Small intestine (tissue), 7 donors: ENCODE data around the gene GPD1L. TPM values are rescaled to one million over a fixed set of nuclear protein-coding genes. Genes with fewer than 3 reads are reported as not detected.

Source experiments
- DNase-seq, 2 donors: peaks; one replicate each; pipeline versions ENCODE4 v3.0.0 to v3.0.0-alpha.2; 2013
- FAIRE-seq: peaks from 2 replicates; lab custom pipeline; 2012; peaks lifted over from hg19 to GRCh38; lab: Jason Lieb, UNC
- H3K27ac ChIP-seq, 3 donors: one replicate each; pipeline ENCODE4 v1.5.1; 2013; ENCODE audit warnings: low read length in 2 of 3, mild to moderate bottlenecking in 2 of 3, control low read depth in 1 of 3, inconsistent platforms in 1 of 3, low read depth in 1 of 3, moderate library complexity in 1 of 3
- H3K27me3 ChIP-seq, 3 donors: one replicate each; pipeline ENCODE4 v1.6.1; 2013; ENCODE audit warnings: low read length in 3 of 3, inconsistent platforms in 1 of 3; ENCODE audit not compliant: control insufficient read depth in 3 of 3, insufficient read depth in 3 of 3
- H3K36me3 ChIP-seq, 3 donors: one replicate each; pipeline ENCODE4 v1.6.1; 2013; ENCODE audit warnings: low read length in 3 of 3, inconsistent platforms in 1 of 3, low read depth in 1 of 3, mild to moderate bottlenecking in 1 of 3, moderate library complexity in 1 of 3; ENCODE audit not compliant: control insufficient read depth in 3 of 3, insufficient read depth in 2 of 3
- H3K4me1 ChIP-seq, 3 donors: one replicate each; pipeline ENCODE4 v1.6.1; 2013; ENCODE audit warnings: low read length in 2 of 3, inconsistent platforms in 1 of 3, low read depth in 1 of 3, mild to moderate bottlenecking in 1 of 3, moderate library complexity in 1 of 3; ENCODE audit not compliant: control insufficient read depth in 3 of 3, insufficient read depth in 2 of 3
- H3K4me3 ChIP-seq, 3 donors: one replicate each; pipeline ENCODE4 v1.5.1; 2013; ENCODE audit warnings: low read length in 3 of 3, control low read depth in 1 of 3, inconsistent platforms in 1 of 3, low read depth in 1 of 3, mild to moderate bottlenecking in 1 of 3, moderate library complexity in 1 of 3
- H3K9me3 ChIP-seq, 2 donors: one replicate each; pipeline ENCODE4 v1.6.1; 2013; ENCODE audit warnings: low read depth in 1 of 2, low read length in 1 of 2; ENCODE audit not compliant: control insufficient read depth in 2 of 2, insufficient read depth in 1 of 2
- WGBS, 3 donors: extraction: QIAGEN DNeasy Blood & Tissue Kit; methylation state at CpG; one replicate each; pipeline ENCODE4 v1.1.7; 2013; 5-methylcytosine and 5-hydroxymethylcytosine counted together
- polyA plus RNA-seq, 4 donors: library from polyadenylated mRNA; stranded (reverse) in 3 of 4; unstranded in 1 of 4; fragments of 200-250 nt in 3 of 4; fragments of 120-200 nt in 1 of 4; gene quantifications; one replicate each; pipeline versions ENCODE4 v1.2.1 to v1.2.3, GENCODE V29; 2013
- donor health status: healthy with polysubstance abuse.
- donor health status: control.
- donor health status: control.
- donor health status: Bipolar disorder and iron deficiency.
- donor health status: healthy.

The GPD1L gene
- polyA plus RNA-seq, 4 donors: 15.0 to 58.1 (median 27.3) TPM

DNA sequence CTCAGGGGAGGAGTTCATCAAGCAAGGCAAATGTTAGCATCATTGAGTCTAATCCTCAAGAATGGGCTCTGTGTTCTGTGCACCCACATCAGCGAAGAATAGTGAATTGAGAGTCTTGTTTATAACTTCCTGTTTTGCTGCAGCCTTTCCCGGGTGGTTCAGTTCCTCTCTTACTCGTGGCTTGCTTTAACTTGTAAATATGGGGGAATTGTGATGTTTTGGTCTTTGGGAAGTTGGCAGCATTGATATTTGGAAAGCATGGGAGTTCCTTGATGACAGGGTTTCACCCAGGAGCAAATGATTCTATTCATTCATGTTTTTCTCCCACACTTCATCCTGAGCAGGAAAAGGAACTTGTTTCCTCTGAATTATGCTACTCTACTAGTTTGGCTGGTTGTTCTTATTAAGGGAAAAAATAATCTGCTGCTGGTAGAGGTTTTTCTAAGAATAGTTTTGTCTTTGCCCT is 40.4 kb downstream of the GPD1L start:
- no peaks in the 10 kb centered on the region for H3K4me1 ChIP-seq
- no peaks in the 10 kb centered on the region for H3K27me3 ChIP-seq
- no peaks in the 10 kb centered on the region for H3K9me3 ChIP-seq
- 38 to 61% (median 47%) methylated on average over 3 of the region's 3 CpGs for WGBS, 3 donors
- DNase-seq: no peak
- FAIRE-seq: no peak
- H3K36me3 ChIP-seq: peaks cover 6 to 15% (median 7%) of the 10 kb centered on the region in 3 donors
- no peak overlapping the region for H3K4me3 ChIP-seq
- H3K27ac ChIP-seq: no peak overlapping the region

DNA sequence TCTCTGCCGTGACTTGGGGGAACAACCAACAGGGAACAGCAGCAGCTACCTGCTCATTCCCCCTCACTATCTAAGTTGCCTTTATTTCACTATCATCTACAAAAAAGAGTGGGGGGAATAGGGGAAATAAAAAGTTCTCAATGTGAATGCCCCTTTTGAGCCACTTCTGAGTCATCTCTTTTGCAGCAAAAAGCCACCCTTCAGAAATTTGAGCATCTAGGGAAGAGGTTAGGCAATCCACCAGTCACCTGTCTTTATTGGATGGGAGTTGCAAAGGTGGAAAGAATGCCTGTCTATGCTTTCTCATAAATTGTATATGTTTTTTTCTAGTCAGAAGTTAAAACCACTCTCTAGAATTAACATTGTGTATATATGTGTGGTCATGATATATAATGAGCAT is 41.1 kb downstream of the GPD1L start:
- Histone ChIP-seq H3K27ac (no peak overlapping the region), H3K4me1 (no peaks in the 10 kb centered on the region), H3K9me3 (no peaks in the 10 kb centered on the region), H3K36me3 (peaks cover 9 to 15% (median 10%) of the 10 kb centered on the region in 3 donors), H3K4me3 (no peak overlapping the region), H3K27me3 (no peaks in the 10 kb centered on the region)
- no peak for DNase-seq
- no peak for FAIRE-seq
- WGBS, 3 donors: 90 to 95% (median 90%) methylated on average over 1 of the region's 1 CpG

GRCh38 chr3:32147933-32148332 is 41.5 kb downstream of the GPD1L start:
- H3K4me3 ChIP-seq: no peak overlapping the region
- DNase-seq (no peak), FAIRE-seq (no peak)
- peaks cover 9 to 17% (median 11%) of the 10 kb centered on the region in 3 donors for H3K36me3 ChIP-seq
- no peaks in the 10 kb centered on the region for H3K27me3 ChIP-seq
- H3K9me3 ChIP-seq: no peaks in the 10 kb centered on the region
- H3K4me1 ChIP-seq: no peaks in the 10 kb centered on the region
- H3K27ac ChIP-seq: no peak overlapping the region
- WGBS, 3 donors: 73 to 77% (median 73%) methylated on average over 3 of the region's 3 CpGs

DNA sequence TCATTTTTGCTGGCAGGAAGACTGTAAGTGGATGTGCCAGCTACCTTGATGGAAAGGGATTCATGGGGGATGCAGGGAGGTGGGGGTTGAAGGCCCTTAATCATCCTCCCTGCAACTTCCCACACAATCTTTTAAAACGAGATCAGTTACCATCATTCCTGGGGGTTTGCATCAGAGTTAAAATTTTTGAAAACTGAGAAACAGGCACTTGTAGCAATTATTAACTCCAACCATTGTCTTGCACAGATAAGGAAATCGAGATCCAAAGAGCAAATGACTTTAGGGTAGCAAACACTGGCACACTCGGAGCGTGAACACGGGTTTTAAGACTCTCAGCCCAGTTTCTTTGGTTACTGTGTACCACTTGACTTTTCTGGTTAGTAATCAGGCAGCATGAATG is 41.9 kb downstream of the GPD1L start:
- Histone ChIP-seq H3K36me3 (peaks cover 9 to 19% (median 12%) of the 10 kb centered on the region in 3 donors), H3K27ac (no peak overlapping the region), H3K4me3 (no peak overlapping the region), H3K27me3 (no peaks in the 10 kb centered on the region), H3K9me3 (no peaks in the 10 kb centered on the region), H3K4me1 (no peaks in the 10 kb centered on the region)
- 61 to 79% (median 74%) methylated on average over 5 of the region's 5 CpGs for WGBS, 3 donors
- no peak for FAIRE-seq
- DNase-seq: no peak

GRCh38 chr3:32153414-32154204 is 47.2 kb downstream of the GPD1L start:
- no peaks in the 10 kb centered on the region for H3K27me3 ChIP-seq
- H3K27ac ChIP-seq: no peak overlapping the region
- DNase-seq (no peak), FAIRE-seq (no peak)
- H3K4me1 ChIP-seq: no peaks in the 10 kb centered on the region
- no peak overlapping the region for H3K4me3 ChIP-seq
- WGBS, 3 donors: 92 to 97% (median 97%) methylated on average over 12 of the region's 12 CpGs
- H3K36me3 ChIP-seq: peaks cover 5 to 35% (median 22%) of the 10 kb centered on the region in 3 donors
- no peaks in the 10 kb centered on the region for H3K9me3 ChIP-seq

DNA sequence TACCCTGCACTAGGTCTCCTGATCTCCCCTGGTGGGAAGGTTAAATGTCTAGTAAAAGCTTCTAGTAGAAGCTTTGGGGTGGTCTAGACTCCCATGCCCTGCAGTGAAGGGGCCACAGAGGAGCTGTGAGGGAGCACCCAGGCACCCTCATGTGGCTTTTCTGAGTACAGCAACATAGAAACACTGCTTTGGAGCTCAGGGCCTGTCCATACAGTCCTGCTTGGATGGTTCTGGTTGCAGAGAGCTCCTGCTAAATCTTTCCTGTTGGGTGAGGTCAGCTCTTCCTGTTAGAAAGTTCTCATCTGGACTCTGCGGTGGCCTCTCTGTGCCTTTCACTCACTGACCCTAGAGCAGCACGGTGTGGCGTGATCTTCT is 47.8 kb downstream of the GPD1L start:
- Histone ChIP-seq H3K4me1 (no peaks in the 10 kb centered on the region), H3K9me3 (no peaks in the 10 kb centered on the region), H3K4me3 (no peak overlapping the region), H3K36me3 (peaks cover 5 to 40% (median 21%) of the 10 kb centered on the region in 3 donors), H3K27me3 (no peaks in the 10 kb centered on the region), H3K27ac (no peak overlapping the region)
- no peak for DNase-seq
- WGBS, 3 donors: 90 to 92% (median 90%) methylated on average over 3 of the region's 3 CpGs
- no peak for FAIRE-seq

DNA sequence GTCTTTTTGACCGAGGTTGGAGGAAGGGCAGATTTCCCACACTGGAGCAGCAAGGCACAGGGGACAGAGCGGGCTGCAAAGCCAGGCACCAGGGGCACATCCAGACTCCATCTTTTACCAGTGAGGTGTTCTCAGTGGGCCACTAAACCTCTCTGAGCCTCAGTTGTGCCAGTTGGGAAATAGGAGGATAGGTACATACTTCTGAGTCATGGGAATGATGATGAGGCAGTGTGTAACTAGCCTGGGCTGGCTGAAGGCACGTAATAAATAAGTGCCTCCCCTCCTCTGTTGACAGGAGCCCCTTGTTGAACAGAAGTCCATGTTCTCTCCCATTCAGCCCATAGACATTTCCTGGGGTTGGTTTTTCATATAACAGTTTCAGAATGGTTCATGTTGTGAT is 48.7 kb downstream of the GPD1L start:
- WGBS, 3 donors: 94 to 98% (median 96%) methylated on average over 3 of the region's 3 CpGs
- no peaks in the 10 kb centered on the region for H3K4me1 ChIP-seq
- DNase-seq (no peak), FAIRE-seq (no peak)
- peaks cover 8 to 44% (median 19%) of the 10 kb centered on the region in 3 donors for H3K36me3 ChIP-seq
- H3K4me3 ChIP-seq: no peak overlapping the region
- no peaks in the 10 kb centered on the region for H3K9me3 ChIP-seq
- no peak overlapping the region for H3K27ac ChIP-seq
- H3K27me3 ChIP-seq: no peaks in the 10 kb centered on the region

GRCh38 chr3:32157600-32158264 is 51.3 kb downstream of the GPD1L start:
- Histone ChIP-seq H3K27ac (no peak overlapping the region), H3K27me3 (no peaks in the 10 kb centered on the region), H3K36me3 (peaks cover 6 to 45% (median 23%) of the 10 kb centered on the region in 3 donors)

More at GRCh38 chr3:32157600-32158264, 51.3 kb downstream of the GPD1L start:
- Histone ChIP-seq H3K4me3 (no peak overlapping the region), H3K4me1 (no peaks in the 10 kb centered on the region), H3K9me3 (no peaks in the 10 kb centered on the region)
- no peak for FAIRE-seq
- no peak for DNase-seq
- WGBS, 3 donors: 73 to 83% (median 80%) methylated on average over 7 of the region's 7 CpGs
